A549 (cell line): Measurements from ENCODE around the gene HINT2. TPM values are rescaled to one million over a fixed set of nuclear protein-coding genes. Genes with fewer than 3 reads are reported as not detected.
A peak's percentile ranks its signal among the peaks of the same experiment; 100 is the strongest.

Source experiments
- ATAC-seq, 2 experiments: fragments of 200-7000 bp in 1 of 2; fragments of >200 bp in 1 of 2; cut with Nextera tagmentation in 1 of 2; cut with Tn5 transposase in 1 of 2; 3 replicates each; pipeline versions ENCODE4 v1.8.0 to v1.9.1; 2018 to 2020; ENCODE audit warnings: mild to moderate bottlenecking in 1 of 2, moderate library complexity in 1 of 2
- CTCF ChIA-PET: fragments of 300-600 bp; sonication (Branson Sonifier 250); formaldehyde crosslinking; extraction: SDS; loops from one replicate; lab custom pipeline; 2021; ENCODE audit warnings: antibody characterized with exemption, inconsistent platforms; lab: Yijun Ruan, JAX
- POLR2A ChIA-PET: fragments of 350-600 bp; formaldehyde crosslinking; extraction: SDS; loops from one replicate; lab custom pipeline; 2021; ENCODE audit warnings: antibody characterized with exemption, inconsistent platforms; lab: Yijun Ruan, JAX
- DNase-seq, 2 experiments: peaks; one replicate each; pipeline versions ENCODE4 v3.0.0 to v3.0.0-alpha.2; 2011 to 2016; ENCODE audit warnings: low read depth in 1 of 2, low spot score in 1 of 2
- FAIRE-seq: peaks from 2 replicates; lab custom pipeline; 2011; peaks lifted over from hg19 to GRCh38; lab: Jason Lieb, UNC
- H3K27ac ChIP-seq, 2 experiments: fragments of >200 bp; sonication (Bioruptor Twin); formaldehyde crosslinking; 3 replicates each; pipeline ENCODE4 v1.5.1; 2016 to 2017
- H3K4me1 ChIP-seq: fragments of >200 bp; sonication (Bioruptor Twin); formaldehyde crosslinking; 3 replicates; pipeline ENCODE4 v1.6.1; 2016
- H3K4me2 ChIP-seq: fragments of >200 bp; sonication (Bioruptor Twin); formaldehyde crosslinking; 3 replicates; pipeline ENCODE4 v1.6.1; 2016
- H3K4me3 ChIP-seq: fragments of >200 bp; sonication (Bioruptor Twin); formaldehyde crosslinking; 3 replicates; pipeline ENCODE4 v1.5.1; 2016
- H3K9me3 ChIP-seq: fragments of >200 bp; sonication (Bioruptor Twin); formaldehyde crosslinking; 3 replicates; pipeline ENCODE4 v1.6.1; 2016
- BHLHE40 ChIP-seq: IDR thresholded peaks from 2 replicates; pipeline ENCODE4 v1.6.1; 2012; ENCODE audit warnings: low read depth, low read length, inconsistent platforms
- CBX8 ChIP-seq: fragments of 200-600 bp; sonication (generic); IDR thresholded peaks from 2 replicates; pipeline ENCODE4 v1.6.1; 2016
- CHD4 ChIP-seq: fragments of 200-600 bp; sonication (generic); IDR thresholded peaks from 2 replicates; pipeline ENCODE4 v1.6.1; 2016; ENCODE audit warnings: antibody characterized with exemption, mild to moderate bottlenecking, borderline replicate concordance
- EHF ChIP-seq: fragments of 250-450 bp; sonication (Bioruptor Pico); IDR thresholded peaks from 2 replicates; pipeline ENCODE4 v1.5.0; 2020; ENCODE audit warnings: mild to moderate bottlenecking
- FOXS1 ChIP-seq: fragments of 250-450 bp; sonication (Bioruptor Pico); IDR thresholded peaks from 2 replicates; pipeline ENCODE4 v1.5.0; 2020; ENCODE audit warnings: mild to moderate bottlenecking, moderate library complexity
- HOXB5 ChIP-seq: fragments of 250-450 bp; sonication (Bioruptor Pico); IDR thresholded peaks from 2 replicates; pipeline ENCODE4 v1.5.0; 2020; ENCODE audit warnings: mild to moderate bottlenecking, moderate library complexity
- JUN ChIP-seq, 2 experiments: fragments of >200 bp; sonication (Bioruptor Twin); formaldehyde crosslinking; IDR thresholded peaks; 2 replicates in 1 of 2; 3 replicates in 1 of 2; pipeline ENCODE4 v1.6.1; 2016 to 2017
- KDM1A ChIP-seq: fragments of 200-600 bp; sonication (generic); IDR thresholded peaks from 2 replicates; pipeline ENCODE4 v1.6.1; 2016; ENCODE audit warnings: low read depth, mild to moderate bottlenecking
- KDM5A ChIP-seq: fragments of 200-600 bp; sonication (generic); IDR thresholded peaks from 2 replicates; pipeline ENCODE4 v1.6.1; 2016; ENCODE audit warnings: antibody characterized with exemption, mild to moderate bottlenecking
- NFE2L2 ChIP-seq: fragments of 150-350 bp; conservative IDR thresholded peaks from 2 replicates; pipeline ENCODE4 v1.6.1; 2014; ENCODE audit warnings: low read length
- POLR2A ChIP-seq: IDR thresholded peaks from 2 replicates; pipeline ENCODE4 v1.6.1; 2012; ENCODE audit warnings: mild to moderate bottlenecking, low read length
- POLR2AphosphoS2 ChIP-seq: conservative IDR thresholded peaks from 2 replicates; pipeline ENCODE4 v1.6.1; 2012; ENCODE audit warnings: low read length, improper control_type of control experiment, inconsistent platforms
- RAD21 ChIP-seq, 2 experiments: fragments of >200 bp in 1 of 2; sonication (Bioruptor Twin) in 1 of 2; formaldehyde crosslinking in 1 of 2; IDR thresholded peaks in 1 of 2; conservative IDR thresholded peaks in 1 of 2; 2 replicates in 1 of 2; 3 replicates in 1 of 2; pipeline ENCODE4 v1.6.1; 2012 to 2018; ENCODE audit warnings: inconsistent platforms in 1 of 2
- RARB ChIP-seq: fragments of 250-450 bp; sonication (Bioruptor Pico); IDR thresholded peaks from 2 replicates; pipeline ENCODE4 v1.8.0; 2021; ENCODE audit warnings: mild to moderate bottlenecking, moderate library complexity
- RFX5 ChIP-seq: fragments of 450-650 bp; IDR thresholded peaks from 2 replicates; pipeline ENCODE4 v1.7.1; 2014; ENCODE audit warnings: antibody characterized with exemption, mild to moderate bottlenecking, moderate library complexity
- RNF2 ChIP-seq: fragments of 200-600 bp; sonication (generic); IDR thresholded peaks from 2 replicates; pipeline ENCODE4 v1.6.1; 2016; ENCODE audit warnings: low read depth, mild to moderate bottlenecking, antibody characterized with exemption, moderate library complexity, borderline replicate concordance
- TFCP2L1 ChIP-seq: fragments of 250-450 bp; sonication (Bioruptor Pico); IDR thresholded peaks from 2 replicates; pipeline ENCODE4 v1.5.0; 2021; ENCODE audit warnings: mild to moderate bottlenecking
- ZC3H11A ChIP-seq: fragments of 450-650 bp; IDR thresholded peaks from 2 replicates; pipeline ENCODE4 v1.6.1; 2014; ENCODE audit warnings: antibody characterized with exemption, mild to moderate bottlenecking
- ZSCAN20 ChIP-seq: fragments of 250-450 bp; sonication (Bioruptor Pico); IDR thresholded peaks from 2 replicates; pipeline ENCODE4 v1.8.0; 2022; ENCODE audit warnings: mild to moderate bottlenecking, moderate library complexity
- WGBS: methylation state at CpG from one replicate; pipeline ENCODE4 v1.1.6; 2017; ENCODE audit errors: missing lambda C conversion rate; 5-methylcytosine and 5-hydroxymethylcytosine counted together
- polyA plus RNA-seq, 4 experiments: library from polyadenylated mRNA; depleted of rRNA in 3 of 4; stranded (reverse); fragments of >200 nt; fragmentation: RNase III in 1 of 4; extraction: RNeasy Plus Mini Kit Qiagen cat#74134 plus additional on column Dnase treatment in 1 of 4; gene quantifications; 2 replicates in 3 of 4; 3 replicates in 1 of 4; pipeline ENCODE4 v1.2.3, GENCODE V29; 2011 to 2017
- TF ChIP-seq, protein P1 (sequence below): fragments of 150-350 bp; IDR thresholded peaks from 2 replicates; pipeline ENCODE4 v1.6.1; 2014; ENCODE audit warnings: low read depth, mild to moderate bottlenecking, low read length
- TF ChIP-seq, protein P2 (sequence below): fragments of >200 bp; sonication (Bioruptor Twin); formaldehyde crosslinking; IDR thresholded peaks from 2 replicates; pipeline ENCODE4 v1.6.1; 2016
- TF ChIP-seq, protein P3 (sequence below): fragments of >200 bp; sonication (Bioruptor Twin); formaldehyde crosslinking; IDR thresholded peaks from 3 replicates; pipeline ENCODE4 v1.5.1; 2016
- TF ChIP-seq, protein P4 (sequence below): IDR thresholded peaks from 2 replicates; pipeline ENCODE4 v1.6.1; 2012; ENCODE audit warnings: low read depth, borderline replicate concordance
- TF ChIP-seq, protein P5 (sequence below): fragments of 250-450 bp; sonication (Bioruptor Pico); IDR thresholded peaks from 2 replicates; pipeline ENCODE4 v1.5.0; 2020; ENCODE audit warnings: low read depth, mild to moderate bottlenecking, moderate library complexity
- TF ChIP-seq, protein P6 (sequence below): IDR thresholded peaks from 2 replicates; pipeline ENCODE4 v1.6.1; 2012

The HINT2 gene
- polyA plus RNA-seq, 2 of the 4 experiments (the other 2 are of a cell fraction) = 46.9 to 69.2 TPM

DNA sequence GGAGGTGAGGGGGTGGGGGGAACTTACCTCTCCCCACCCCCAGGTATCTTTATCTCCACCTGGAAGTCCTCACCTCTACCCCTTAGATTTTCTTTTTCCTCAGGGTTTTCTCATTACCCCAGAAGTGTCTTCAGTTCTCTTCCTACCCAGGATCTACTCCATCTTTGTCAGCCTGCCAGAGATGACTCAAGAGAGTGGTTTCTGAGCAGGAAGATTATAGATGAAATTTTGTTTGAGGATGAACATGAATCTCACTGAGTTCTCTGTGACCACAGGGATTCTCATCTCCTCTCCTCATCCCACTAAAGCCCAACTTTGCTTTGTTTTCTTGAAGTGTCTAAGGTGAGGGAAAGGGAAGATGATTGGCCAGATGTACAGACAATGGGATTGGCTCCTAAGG is 5.2 kb upstream of the HINT2 start:
- DNase-seq = no peak

DNA sequence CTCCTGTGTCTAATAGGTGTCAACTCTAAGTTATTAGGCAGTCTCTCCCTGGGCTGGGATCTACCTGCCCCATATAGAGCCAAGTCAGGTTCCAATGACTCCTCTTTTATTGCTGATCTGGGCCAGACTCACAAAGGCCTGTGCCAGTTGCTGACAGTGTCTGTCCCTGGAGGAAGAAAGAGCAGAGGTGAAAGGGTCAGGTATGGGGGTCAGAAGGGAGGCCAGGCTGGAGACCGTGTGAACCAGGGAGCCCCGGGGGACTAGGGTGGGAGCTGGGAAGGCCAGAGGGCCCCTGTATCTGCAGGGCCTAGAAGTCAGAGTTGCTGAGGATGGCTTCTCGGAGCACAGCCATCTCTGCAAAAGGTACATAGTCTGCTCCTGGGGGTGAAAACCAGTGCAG is 3.5 kb upstream of the HINT2 start:
- Histone ChIP-seq H3K9me3 (no peaks in the 10 kb centered on the region), H3K4me3 (no peak overlapping the region), H3K4me2 (no peak overlapping the region), H3K27ac (no peak overlapping the region), H3K4me1 (peaks cover 9% of the 10 kb centered on the region)
- FAIRE-seq = no peak
- DNase-seq = no peak
- CTCF ChIA-PET = no interaction called here
- no peak for ATAC-seq
- TF ChIP-seq RARB (CRISPR knock-in tag) (no peak), KDM1A (no peak), FOXS1 (CRISPR knock-in tag) (no peak), RAD21 (conservative IDR thresholded peaks at IDR 0.05 in 1 of 2, IDR thresholded peaks at IDR 0.05 in 1 of 2) (no peak), TFCP2L1 (CRISPR knock-in tag) (no peak), POLR2A (no peak), ZC3H11A (no peak), ZSCAN20 (no peak)
- TF ChIP-seq, protein P1, sequence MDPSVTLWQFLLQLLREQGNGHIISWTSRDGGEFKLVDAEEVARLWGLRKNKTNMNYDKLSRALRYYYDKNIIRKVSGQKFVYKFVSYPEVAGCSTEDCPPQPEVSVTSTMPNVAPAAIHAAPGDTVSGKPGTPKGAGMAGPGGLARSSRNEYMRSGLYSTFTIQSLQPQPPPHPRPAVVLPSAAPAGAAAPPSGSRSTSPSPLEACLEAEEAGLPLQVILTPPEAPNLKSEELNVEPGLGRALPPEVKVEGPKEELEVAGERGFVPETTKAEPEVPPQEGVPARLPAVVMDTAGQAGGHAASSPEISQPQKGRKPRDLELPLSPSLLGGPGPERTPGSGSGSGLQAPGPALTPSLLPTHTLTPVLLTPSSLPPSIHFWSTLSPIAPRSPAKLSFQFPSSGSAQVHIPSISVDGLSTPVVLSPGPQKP = no peak
- TF ChIP-seq, protein P2, sequence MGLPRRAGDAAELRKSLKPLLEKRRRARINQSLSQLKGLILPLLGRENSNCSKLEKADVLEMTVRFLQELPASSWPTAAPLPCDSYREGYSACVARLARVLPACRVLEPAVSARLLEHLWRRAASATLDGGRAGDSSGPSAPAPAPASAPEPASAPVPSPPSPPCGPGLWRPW = no peak
- TF ChIP-seq, protein P3, sequence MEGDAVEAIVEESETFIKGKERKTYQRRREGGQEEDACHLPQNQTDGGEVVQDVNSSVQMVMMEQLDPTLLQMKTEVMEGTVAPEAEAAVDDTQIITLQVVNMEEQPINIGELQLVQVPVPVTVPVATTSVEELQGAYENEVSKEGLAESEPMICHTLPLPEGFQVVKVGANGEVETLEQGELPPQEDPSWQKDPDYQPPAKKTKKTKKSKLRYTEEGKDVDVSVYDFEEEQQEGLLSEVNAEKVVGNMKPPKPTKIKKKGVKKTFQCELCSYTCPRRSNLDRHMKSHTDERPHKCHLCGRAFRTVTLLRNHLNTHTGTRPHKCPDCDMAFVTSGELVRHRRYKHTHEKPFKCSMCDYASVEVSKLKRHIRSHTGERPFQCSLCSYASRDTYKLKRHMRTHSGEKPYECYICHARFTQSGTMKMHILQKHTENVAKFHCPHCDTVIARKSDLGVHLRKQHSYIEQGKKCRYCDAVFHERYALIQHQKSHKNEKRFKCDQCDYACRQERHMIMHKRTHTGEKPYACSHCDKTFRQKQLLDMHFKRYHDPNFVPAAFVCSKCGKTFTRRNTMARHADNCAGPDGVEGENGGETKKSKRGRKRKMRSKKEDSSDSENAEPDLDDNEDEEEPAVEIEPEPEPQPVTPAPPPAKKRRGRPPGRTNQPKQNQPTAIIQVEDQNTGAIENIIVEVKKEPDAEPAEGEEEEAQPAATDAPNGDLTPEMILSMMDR = no peak
- TF ChIP-seq, protein P4, sequence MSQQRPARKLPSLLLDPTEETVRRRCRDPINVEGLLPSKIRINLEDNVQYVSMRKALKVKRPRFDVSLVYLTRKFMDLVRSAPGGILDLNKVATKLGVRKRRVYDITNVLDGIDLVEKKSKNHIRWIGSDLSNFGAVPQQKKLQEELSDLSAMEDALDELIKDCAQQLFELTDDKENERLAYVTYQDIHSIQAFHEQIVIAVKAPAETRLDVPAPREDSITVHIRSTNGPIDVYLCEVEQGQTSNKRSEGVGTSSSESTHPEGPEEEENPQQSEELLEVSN = no peak
- TF ChIP-seq, protein P5, sequence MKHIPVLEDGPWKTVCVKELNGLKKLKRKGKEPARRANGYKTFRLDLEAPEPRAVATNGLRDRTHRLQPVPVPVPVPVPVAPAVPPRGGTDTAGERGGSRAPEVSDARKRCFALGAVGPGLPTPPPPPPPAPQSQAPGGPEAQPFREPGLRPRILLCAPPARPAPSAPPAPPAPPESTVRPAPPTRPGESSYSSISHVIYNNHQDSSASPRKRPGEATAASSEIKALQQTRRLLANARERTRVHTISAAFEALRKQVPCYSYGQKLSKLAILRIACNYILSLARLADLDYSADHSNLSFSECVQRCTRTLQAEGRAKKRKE = no peak
- POLR2A ChIA-PET = no interaction called here
- WGBS = 60% methylated on average over 3 of the region's 3 CpGs

More for the DNA sequence above, 5.2 kb upstream of the HINT2 start:
- no peak overlapping the region for H3K27ac ChIP-seq
- FAIRE-seq (no peak), ATAC-seq (no peak)
- CTCF ChIA-PET = interaction anchor here (1.2 to 3.3 kb wide), 3 partner anchors 62 to 126 kb away, joined by 3 to 16 read pairs (median 4); no protein-coding TSS in a partner anchor
- H3K4me3 ChIP-seq = no peak overlapping the region
- H3K4me2 ChIP-seq = no peak overlapping the region
- POLR2A ChIA-PET = no interaction called here
- H3K9me3 ChIP-seq = no peaks in the 10 kb centered on the region
- no peak for TF ChIP-seq JUN (IDR thresholded peaks at IDR 0.05)
- TF ChIP-seq RFX5 = no peak
- TF ChIP-seq KDM5A = no peak
- no peak for TF ChIP-seq HOXB5
- no peak for TF ChIP-seq CHD4
- no peak for TF ChIP-seq RNF2
- no peak for TF ChIP-seq ZC3H11A
- no peaks in the 10 kb centered on the region for H3K4me1 ChIP-seq

DNA sequence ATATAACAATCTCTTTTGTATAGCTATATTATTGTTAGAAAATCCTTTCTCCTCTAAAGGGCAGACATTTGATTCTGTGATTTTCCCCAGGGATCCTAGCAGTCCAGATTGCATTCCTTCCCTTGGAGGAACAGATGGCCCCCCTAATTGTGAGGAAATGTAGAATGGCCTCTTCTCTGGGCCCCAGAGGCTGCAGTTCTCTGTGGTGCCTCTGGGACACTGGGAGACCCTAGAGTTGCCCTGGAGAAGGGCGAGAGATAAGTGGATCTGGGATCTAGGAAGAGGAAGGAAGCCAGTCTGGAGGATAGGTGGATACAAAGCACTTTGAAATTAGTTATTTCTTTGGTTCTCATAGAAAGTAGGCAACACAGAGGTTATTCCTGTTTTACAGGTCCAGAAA is 1.9 kb upstream of the HINT2 start:
- Histone ChIP-seq H3K4me1 (peaks cover 19% of the 10 kb centered on the region), H3K27ac (no peak overlapping the region), H3K4me2 (no peak overlapping the region), H3K4me3 (no peak overlapping the region), H3K9me3 (no peaks in the 10 kb centered on the region)
- TF ChIP-seq POLR2AphosphoS2 (no peak), FOXS1 (CRISPR knock-in tag) (no peak), EHF (CRISPR knock-in tag) (no peak), ZC3H11A (no peak), ZSCAN20 (no peak), CBX8 (no peak), RAD21 (conservative IDR thresholded peaks at IDR 0.05 in 1 of 2, IDR thresholded peaks at IDR 0.05 in 1 of 2) (no peak), BHLHE40 (no peak), NFE2L2 (no peak)
- TF ChIP-seq, protein P6, sequence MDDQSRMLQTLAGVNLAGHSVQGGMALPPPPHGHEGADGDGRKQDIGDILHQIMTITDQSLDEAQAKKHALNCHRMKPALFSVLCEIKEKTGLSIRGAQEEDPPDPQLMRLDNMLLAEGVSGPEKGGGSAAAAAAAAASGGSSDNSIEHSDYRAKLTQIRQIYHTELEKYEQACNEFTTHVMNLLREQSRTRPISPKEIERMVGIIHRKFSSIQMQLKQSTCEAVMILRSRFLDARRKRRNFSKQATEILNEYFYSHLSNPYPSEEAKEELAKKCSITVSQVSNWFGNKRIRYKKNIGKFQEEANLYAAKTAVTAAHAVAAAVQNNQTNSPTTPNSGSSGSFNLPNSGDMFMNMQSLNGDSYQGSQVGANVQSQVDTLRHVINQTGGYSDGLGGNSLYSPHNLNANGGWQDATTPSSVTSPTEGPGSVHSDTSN = no peak
- TF ChIP-seq, protein P1 = no peak
- ChIA-PET POLR2A (no interaction called here), CTCF (interaction anchor here (1.4 kb wide), 1 partner anchor 108 kb away, joined by 5 read pairs; no protein-coding TSS in a partner anchor)
- ATAC-seq (no peak), DNase-seq (peak; percentile 32 to 46), FAIRE-seq (no peak)
- 50% methylated on average over 1 of the region's 1 CpG for WGBS
